T-helper 2 cell (primary cell): ENCODE data around the gene SPAG16.

Experiments used
- DNase-seq, 5 experiments: peaks; one replicate each; pipeline versions ENCODE4 v3.0.0 to v3.0.0-alpha.2; 2012 to 2022

The SPAG16 gene

GRCh38 chr2:214311031-214311533, 1026.8 kb downstream of the SPAG16 start:
- no peak for DNase-seq

GRCh38 chr2:214311931-214312749, 1027.9 kb downstream of the SPAG16 start:
- DNase-seq: no peak

DNA sequence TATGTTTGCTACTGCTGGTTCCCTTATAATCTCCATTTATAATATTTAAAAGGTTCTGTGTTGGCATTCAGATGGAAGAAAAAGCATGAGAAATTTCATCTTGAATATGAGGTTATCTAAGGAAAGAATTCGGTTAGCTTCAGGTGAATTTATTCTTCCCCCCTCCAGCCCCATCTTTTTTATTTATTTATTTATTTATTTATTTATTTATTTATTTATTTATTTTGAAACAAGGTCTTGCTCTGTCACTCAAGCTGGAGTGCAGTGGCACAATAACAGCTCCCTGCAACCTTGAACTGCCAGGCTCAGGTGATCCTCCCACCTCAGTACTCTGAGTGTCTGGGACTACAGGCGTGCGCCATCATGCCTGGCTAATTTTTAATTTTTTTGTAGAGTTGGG, 1031.1 kb downstream of the SPAG16 start:
- DNase-seq: no peak

DNA sequence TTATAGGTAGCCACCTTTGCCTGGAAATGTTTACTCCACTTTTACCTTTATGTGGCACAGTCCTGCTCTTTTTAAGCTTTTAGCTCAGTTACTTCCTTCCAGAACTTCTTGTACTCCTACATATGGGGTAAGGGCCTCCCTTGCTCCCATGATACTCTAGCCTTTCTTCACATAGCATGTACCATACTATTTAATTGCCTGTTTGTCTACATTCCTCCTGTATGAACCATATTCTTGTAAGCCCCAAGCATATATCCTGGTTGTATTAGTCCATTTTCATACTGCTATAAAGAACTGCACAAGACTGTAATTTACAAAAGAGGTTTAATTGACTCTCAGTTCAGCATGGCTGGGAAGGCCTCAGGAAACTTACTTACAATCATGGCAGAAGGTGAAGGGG, 1035.9 kb downstream of the SPAG16 start:
- DNase-seq: no peak

DNA sequence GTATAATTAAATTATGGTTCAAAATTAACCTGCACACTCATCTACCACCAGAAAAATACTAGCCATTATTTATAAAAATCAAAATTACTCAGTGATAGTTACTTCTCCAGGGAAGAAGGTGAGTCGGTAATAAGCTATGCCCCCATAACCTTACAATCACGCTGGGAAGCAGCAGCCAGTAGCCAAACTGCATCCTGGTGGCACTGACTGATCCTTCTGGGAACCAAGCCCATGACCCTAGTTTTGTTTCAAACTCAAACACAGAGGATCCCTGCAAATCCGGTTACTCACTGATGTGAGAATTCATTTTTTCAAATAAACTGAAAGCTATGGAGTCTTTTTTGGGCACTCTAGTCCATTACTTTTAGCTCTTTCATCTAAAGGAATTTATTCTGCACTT, 1038.4 kb downstream of the SPAG16 start:
- no peak for DNase-seq

DNA sequence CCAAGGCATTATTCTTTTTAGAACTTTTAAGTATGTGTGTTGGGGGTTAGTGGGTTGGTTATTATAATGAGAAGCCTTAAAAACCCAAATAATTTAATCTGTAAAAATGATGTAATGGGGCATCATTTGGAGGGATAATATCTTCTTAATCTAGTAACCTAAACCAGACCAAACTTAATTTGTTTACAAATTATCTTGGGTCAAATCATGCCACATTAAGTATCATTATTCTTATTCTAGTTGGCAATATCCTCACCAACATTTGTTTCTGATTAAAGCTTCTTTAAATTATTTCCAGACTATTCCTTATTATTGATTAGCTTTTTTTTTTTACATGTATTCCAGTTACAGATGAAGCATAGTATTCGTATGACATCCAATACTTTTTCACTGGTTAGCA, 1041.1 kb downstream of the SPAG16 start:
- no peak for DNase-seq

GRCh38 chr2:214328941-214329340, 1044.7 kb downstream of the SPAG16 start:
- DNase-seq: no peak

- DNase-seq: no peak
Measured at GRCh38 chr2:214341646-214342045, 1057.4 kb downstream of the SPAG16 start.

DNA sequence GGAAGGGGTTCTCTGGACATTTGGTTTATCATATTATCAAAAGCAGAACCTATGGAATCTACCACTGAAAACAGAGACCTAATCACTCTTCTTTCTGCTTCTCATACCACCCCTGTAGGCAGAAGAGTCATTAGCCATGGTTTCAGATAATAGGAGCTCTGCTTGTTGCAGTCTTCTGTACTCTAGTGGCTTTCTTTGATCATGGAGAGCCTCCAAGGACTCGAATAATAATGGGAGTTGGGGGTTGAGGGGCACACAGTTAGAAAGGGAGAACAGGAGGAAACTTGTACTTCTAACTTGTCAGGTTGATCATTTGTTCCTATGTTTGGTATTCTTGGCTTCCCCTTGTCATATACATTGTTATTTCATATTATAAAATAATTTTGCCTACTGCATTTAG, 1074.2 kb downstream of the SPAG16 start:
- no peak for DNase-seq

DNA sequence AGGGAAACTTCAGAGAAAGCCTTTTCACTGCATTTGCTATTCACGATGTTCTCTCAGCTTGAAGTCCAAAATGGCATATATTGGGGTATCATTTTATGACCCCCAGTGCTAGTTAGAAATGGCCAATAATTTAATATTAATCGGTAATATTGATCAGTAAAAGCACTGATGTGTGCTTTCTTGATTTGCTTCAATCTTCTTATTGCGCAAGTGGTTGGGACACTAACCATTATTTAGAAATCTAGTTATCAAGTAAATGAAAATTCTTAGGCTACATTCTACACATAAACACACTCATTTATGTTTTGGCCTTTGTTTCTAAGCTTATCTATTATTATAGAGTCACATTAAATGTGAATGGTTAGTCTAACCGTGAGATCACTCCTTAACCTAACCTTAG, 1076.9 kb downstream of the SPAG16 start:
- no peak for DNase-seq

- DNase-seq: no peak
Measured at GRCh38 chr2:214365549-214365948, 1081.3 kb downstream of the SPAG16 start.

- no peak for DNase-seq
Measured at GRCh38 chr2:214367171-214367570, 1082.9 kb downstream of the SPAG16 start.

GRCh38 chr2:214376618-214377285, 1092.5 kb downstream of the SPAG16 start:
- DNase-seq: peak in 1 of 5 experiments; percentile 17

DNA sequence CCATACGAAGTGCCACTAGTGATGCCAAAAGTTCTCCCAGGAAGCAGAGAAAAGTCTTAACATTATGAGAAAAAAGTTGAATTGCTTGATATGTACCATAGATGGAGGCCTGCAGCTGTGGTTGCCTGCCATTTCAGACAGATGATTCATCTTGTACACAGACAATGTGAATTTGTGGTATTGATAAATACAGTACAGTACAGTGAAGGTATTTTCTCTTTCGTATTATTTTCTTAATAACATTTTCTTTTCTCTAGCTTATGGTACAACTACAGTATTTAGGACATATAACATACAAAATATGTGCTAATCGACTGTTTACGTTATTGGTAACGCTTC, 1093.0 kb downstream of the SPAG16 start:
- no peak for DNase-seq

GRCh38 chr2:214378455-214379103, 1094.3 kb downstream of the SPAG16 start:
- no peak for DNase-seq

DNA sequence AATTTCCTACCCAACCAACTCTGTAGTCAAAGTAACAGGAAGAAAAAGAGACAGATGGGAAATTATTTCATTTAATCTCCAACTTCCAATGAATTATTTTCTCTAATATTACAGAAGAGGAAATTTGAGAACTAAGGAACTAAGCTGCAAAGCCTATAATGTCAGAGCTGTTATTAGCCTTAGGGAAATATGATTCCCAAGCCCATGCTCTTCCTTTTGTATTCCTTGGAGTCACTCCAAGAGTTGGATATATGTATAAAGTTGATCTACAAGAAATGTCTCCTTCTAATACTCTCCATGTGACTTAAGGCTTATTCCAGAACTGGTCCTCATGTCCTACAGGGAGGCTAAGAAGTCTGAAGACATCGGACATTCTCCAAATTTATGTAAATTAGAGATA, 1095.0 kb downstream of the SPAG16 start:
- no peak for DNase-seq

DNA sequence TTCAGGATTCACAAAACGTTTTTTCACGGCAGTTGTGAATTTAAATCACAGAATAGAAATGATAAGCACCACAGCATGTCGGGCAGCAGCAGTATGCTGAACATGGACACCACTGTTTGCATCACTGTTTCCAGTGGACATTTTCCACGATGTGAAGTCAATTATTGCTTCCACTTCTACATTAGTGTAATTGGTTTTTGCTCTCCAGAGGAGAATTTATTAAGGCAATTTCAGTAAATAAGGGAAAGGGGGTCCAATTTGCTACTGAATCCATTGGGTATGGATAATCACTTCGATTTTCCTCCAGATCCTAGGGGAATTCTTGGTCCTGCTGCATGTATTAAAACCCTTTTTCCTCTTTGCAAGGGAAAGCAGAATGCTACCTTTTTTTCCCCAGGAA, 1096.4 kb downstream of the SPAG16 start:
- DNase-seq: no peak

GRCh38 chr2:214382229-214382628, 1098.0 kb downstream of the SPAG16 start:
- no peak for DNase-seq

DNA sequence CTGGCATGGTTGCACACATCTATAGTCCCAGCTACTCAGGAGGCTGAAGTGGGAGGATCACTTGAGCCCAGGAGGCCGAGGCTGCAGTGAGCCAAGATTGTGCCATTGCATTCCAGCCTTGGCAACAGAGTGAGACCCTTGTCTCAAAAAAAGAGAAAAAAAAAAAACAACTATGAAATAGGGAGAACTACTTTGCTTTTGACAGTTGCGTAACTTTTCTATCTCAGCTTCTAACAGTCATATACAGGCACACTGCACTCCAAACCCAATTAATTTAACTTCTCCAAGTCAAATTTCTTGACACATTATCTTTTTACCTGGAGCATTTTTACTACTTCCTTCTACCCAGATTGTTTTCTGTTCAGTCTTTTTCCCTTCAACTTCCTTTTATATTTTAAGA, 1102.5 kb downstream of the SPAG16 start:
- no peak for DNase-seq

DNA sequence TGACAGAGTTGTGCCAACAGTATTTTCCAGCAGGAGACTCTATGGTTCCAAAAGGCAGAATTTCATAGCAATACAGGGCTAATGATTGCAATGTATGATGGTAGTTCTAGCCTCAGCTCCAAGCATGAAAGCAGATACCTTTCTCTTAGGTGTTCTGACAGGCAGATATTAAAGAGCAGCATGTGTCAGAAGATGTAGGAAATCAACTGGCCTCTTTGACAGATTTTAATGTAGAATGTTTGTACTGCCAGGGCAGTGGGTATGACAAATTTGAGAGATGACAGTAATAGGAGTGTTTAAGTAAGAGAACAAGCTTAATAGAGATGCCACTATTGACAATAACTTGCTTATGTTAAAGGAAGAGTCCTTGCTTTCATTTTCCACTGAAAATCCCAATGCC, 1105.1 kb downstream of the SPAG16 start:
- no peak for DNase-seq

- DNase-seq: no peak
Measured at GRCh38 chr2:214393796-214394195, 1109.5 kb downstream of the SPAG16 start.

DNA sequence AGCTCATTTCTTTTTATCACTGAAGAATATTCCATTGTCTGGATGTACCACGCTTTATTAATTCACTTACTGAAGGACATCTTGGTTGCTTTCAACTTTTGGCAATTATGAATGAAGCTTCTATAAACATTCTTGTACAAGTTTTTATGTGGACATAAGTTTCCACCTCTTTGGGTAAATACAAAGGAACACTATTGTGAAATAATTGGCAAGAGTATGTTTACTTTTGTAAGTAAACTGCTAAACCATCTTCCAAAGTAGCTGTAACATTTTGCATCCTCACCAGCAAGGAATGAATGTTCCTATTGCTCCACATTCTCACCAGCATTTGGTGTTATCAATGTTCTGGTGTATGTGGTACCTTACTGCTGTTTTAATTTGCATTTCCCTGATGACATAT, 1110.8 kb downstream of the SPAG16 start:
- no peak for DNase-seq

DNA sequence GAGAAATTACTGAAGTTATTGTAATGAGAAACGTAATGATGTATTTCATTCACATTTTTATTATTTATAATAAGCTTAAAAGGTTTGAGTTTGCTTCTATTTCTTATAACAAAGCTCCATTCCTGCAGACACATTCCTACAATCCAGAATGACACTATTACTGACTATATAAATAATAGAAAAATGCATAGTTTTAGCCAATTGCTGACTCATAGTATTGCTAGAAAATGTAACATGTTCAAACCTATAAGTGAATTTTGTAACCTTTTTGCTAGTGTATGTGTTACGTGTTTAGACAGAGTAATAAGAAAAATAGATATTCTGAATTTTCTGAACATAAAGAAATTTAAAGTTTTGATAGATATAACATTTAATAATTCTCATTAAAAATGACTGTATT, 1117.3 kb downstream of the SPAG16 start:
- DNase-seq: no peak
